Activated CD4-positive, CD25-positive, alpha-beta regulatory T cell treated with anti-CD3 and anti-CD28 coated beads, Interleukin-2, amount 50 U/mL, for 24 hours (primary cell): ENCODE measurements around the gene RPS13.
"Not testable (repeated sequence)": the region's sequence is repeated elsewhere in the genome, so short reads cannot be mapped to it uniquely, and the experiment has no call there.

ENCODE experiments used
- ATAC-seq, 2 donors: fragments of 150-1000 bp; cut with Tn5 transposase; one replicate each; pipeline ENCODE4 v1.10.0; 2021; ENCODE audit warnings: mild to moderate bottlenecking in 1 of 2, moderate library complexity in 1 of 2

RPS13 gene

GRCh38 chr11:17077520-17078401, at the start of gene RPS13:
TSS of gene RPS13 (minus strand) at chr11:17077667. CDS start at chr11:17077641, 26 bp downstream.
- peak; percentile 97 for ATAC-seq

DNA sequence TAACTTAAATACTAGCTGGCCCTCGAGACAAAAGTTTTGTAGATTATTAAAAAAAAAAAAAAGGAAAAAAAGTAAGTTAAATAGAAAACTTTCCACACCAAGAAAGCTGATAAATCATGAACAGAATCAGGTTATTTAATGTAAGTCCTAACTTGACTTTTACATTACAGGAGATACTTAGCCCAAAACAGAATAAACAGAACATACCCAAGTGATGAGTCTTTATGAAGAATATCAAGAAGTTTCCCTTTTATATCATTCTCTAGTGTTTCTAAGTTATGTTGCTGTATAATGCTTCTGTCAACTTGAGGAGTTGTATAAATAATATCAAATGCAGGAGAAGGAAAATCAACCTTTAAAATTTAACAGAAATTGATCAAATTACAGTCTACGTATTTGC, 44.5 kb upstream of the RPS13 start:
- no peak for ATAC-seq

DNA sequence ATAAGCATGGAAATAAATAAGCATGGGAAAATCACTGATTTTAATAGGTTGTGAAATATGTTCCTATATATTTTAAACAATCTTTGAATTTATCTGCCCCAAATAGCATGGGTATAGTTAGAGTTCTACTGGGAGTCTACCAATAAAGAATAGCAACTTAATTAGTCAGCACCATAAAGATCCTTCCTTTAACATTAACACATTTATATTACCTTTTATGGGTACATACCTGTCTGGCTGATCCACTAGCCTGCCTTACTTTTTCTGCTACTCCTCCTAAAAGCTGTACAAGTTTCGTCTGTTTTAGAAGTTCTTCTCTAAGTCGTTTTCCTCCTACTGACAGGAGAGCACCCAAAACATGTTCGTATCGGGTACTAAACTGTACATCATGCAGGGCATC, 39.8 kb upstream of the RPS13 start:
- ATAC-seq: no peak

- no peak for ATAC-seq
Measured at GRCh38 chr11:17116117-17116516, 38.6 kb upstream of the RPS13 start.

GRCh38 chr11:17107745-17108144, 30.3 kb upstream of the RPS13 start:
- ATAC-seq: not testable (repeated sequence)

- ATAC-seq: not testable (repeated sequence)
Measured at GRCh38 chr11:17105404-17106040, 28.1 kb upstream of the RPS13 start.

GRCh38 chr11:17102462-17102861, 25.0 kb upstream of the RPS13 start:
- no peak for ATAC-seq

DNA sequence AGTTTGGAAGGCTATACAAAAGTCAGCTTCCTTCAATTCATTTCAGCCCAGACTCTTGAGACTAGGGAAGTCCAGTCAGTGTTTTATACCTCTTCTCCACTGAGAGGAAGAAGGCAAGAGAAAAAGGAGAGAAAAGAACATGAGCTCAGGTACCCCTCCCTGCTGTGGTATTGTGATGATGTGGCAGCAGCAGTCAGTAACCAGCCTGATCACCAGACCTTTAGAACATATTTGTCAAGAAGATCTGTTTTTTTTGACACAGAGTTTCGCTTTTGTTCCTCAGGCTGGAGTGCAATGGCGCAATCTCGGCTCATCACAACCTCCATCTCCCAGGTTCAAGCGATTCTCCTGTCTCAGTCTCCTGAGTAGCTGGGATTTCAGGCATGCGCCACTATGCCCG, 21.2 kb upstream of the RPS13 start:
- ATAC-seq: no peak

GRCh38 chr11:17098038-17098437, 20.6 kb upstream of the RPS13 start:
- ATAC-seq: no peak

DNA sequence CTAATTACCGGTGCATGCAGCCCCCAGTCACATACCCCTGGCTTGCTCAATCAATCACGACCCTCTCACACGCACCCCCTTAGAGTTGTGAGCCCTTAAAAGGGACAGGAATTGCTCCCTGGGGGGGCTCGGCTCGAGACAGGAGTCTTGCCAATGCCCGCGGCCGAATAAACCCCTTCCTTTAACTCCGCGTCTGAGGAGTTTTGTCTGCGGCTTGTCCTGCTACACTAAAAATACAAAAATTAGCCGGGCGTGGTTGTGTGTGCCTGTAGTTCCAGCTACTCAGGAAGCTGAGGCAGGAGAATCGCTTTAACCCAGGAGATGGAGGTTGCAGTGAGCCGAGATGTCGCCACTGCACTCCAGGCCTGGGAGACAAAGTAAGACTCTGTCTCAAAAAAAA, 8.5 kb upstream of the RPS13 start:
- ATAC-seq: not testable (repeated sequence)

- peak; percentile 5 to 6 for ATAC-seq
Measured at GRCh38 chr11:17077240-17077519, 287 bp downstream of the RPS13 start.

- no peak for ATAC-seq
Measured at GRCh38 chr11:17076517-17077239, 789 bp downstream of the RPS13 start.

DNA sequence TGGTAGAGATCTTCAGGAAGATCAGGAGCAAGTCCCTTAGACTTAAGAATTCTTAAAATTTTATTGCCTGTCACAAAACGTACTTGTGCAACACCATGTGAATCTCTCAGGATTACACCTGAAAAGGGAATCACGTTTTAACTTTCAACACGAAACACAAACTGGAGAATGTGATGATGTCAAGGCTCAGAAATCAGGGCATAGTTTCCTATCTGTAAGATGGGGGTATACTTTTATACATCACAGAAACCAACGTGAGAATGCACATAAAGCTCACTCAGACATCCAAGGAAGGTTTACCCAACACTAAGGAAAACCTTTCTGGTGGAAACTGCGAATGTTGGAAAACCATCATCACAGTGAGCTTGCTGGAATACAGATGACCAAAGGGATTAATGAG, 2.0 kb downstream of the RPS13 start:
- no peak for ATAC-seq

- no peak for ATAC-seq
Measured at GRCh38 chr11:17073370-17074027, 4.0 kb downstream of the RPS13 start.

- no peak for ATAC-seq
Measured at GRCh38 chr11:17067417-17067816, 10.1 kb downstream of the RPS13 start.

DNA sequence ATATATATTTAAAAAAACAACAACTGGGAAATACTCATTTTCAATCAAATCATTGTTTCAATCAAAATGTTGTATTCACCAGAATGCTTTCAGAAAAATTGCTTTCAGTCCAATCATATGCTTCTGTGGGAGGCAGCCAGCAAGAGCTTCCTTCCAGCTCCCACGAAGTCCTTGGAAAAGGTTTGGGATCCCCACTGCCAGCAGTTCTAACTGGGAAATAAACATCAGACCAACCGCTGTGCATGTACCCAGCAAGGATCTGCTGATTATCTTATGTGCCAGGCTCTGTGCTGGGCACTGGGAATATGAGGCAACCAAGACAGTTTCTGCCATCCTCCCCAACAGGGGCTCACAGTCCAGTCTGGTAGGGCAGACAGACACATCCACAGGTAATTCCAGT, 10.8 kb downstream of the RPS13 start:
- no peak for ATAC-seq

DNA sequence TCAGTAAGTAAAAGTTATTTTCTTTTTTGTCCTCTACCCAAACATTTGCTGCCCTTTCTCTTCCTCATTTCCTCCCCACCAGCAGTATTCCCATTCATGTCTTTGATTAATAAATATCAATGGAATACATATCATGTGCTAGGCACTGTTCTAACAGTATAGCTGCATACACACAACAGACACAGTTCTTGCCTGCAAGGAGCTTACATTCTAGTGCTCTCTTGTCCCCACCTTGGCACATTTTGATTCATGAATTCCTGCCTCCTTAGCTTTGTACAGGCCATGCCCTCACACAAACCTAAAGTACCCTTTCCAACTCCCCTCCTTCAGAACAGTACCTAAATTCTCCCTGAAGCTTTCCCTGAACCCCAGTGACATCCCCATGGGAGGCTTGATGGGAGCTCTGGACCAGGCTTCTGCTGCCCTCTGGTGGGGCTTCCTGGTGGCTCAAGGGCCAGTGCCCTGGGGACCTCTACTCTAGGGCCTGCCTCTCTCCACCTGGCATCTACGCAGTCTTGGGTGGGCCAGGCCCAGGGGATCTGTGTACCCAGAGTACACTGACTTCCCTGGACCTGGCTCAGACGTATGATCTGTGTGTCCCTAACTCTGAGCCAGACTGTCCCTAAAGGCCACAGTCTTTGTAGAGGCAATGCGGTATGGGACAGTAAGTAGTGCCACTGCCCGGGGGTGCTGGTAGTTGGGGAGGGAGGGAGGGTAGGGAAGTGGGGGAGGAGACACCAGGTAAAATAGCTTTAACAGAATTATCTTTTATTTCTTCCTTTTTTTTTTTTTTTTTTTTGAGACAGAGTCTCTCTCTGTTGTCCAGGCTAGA, 14.1 kb downstream of the RPS13 start:
- peak; percentile 72 to 76 for ATAC-seq

DNA sequence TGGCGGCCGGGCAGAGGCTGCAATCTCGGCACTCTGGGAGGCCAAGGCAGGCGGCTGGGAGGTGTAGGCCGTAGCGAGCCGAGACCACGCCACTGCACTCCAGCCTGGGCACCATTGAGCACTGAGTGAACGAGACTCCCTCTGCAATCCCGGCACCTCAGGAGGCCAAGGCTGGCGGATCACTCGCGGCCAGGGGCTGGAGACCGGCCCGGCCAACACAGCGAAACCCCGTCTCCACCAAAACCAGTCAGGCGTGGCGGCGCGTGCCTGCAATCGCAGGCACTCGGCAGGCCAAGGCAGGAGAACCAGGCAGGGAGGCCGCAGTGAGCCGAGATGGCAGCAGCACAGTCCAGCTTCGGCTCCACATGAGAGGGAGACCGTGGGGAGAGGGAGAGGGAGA, 26.3 kb downstream of the RPS13 start:
- not testable (repeated sequence) for ATAC-seq

GRCh38 chr11:17048491-17048890, 29.0 kb downstream of the RPS13 start:
- not testable (repeated sequence) for ATAC-seq

DNA sequence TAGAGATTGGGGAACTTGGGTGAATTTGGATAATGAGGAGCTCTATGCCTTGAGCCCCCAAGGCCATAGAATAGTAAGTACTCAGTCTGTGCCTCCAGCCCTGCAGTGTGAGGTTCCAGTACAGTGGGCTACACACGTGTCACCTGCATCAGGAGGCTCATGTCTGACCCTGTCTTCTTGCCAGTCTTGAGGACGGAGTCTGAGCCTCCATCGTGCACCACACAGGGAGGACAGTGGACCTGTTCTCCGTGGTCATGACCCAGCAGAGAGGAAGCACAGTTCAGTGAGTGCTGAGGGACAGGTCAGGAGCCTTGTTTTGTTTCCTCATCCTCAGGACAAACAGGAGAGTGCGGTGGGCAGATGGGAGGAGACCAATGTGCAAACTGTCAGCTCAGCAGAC, 30.8 kb downstream of the RPS13 start:
- no peak for ATAC-seq

DNA sequence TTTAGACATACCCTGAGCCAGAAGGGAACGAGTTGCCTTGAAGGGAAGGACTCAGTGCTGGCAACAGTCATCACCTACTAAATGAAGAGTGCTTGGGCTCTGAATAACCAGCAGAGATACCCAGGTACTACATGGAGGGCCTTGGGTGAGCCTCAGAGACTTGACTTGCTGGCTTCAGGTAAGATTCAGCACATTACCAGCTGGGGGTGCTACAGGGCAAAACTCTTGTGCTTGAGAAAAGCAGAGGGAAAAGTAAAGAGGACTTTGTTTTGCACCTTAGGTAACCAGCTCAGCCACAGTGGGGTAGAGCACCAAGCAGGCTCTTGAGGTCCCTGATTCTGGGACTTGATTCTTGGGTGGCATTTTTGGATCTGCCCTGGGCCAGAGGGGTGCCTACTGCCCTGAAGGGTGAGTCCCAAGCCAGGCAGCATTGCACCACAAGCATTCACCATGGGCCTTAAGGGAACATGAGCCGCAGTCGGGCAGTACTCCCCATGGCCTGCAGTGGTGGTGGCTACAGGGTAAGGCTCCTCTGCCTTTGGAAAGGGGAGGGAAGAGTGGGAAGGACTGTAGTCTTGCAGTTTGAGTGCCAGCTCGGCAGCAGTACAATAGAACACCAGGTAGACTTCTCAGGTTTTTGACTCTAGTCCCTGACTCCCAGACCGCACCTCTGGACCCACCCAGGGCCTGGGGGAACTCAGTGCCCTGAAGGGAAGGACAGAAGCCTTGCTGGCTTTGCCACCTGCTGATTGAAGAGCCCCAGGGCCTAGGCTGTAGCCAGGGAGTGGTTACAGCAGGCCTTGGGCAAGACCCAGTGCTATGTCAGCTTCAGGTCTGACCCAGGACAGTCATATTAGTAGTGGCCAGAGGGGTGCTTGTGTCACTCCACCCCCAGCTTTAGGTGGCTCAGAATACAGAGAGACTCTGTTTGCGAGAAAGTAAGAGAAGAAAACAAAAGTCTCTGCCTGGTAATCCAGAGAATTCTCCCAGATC, 40.5 kb downstream of the RPS13 start:
- ATAC-seq: no peak
